GM23338 (cell line): Measurements from ENCODE around the gene PCNX1.

Experiments
- CREB1 ChIP-seq: fragments of 250-450 bp; sonication (Bioruptor Pico); IDR thresholded peaks from 2 replicates; pipeline ENCODE4 v1.5.0; 2020; ENCODE audit warnings: low read depth, mild to moderate bottlenecking, moderate library complexity
- POLR2AphosphoS5 ChIP-seq: IDR thresholded peaks from 2 replicates; pipeline ENCODE4 v1.6.1; 2016; ENCODE audit warnings: antibody characterized with exemption, low read depth
- TF ChIP-seq, protein P1 (sequence below), 2 experiments: fragments of 200-600 bp in 1 of 2; sonication (generic) in 1 of 2; conservative IDR thresholded peaks; 2 replicates each; pipeline versions ENCODE4 v1.5.1 to v1.6.1; 2016 to 2017; ENCODE audit warnings: antibody characterized with exemption in 2 of 2, low read depth in 2 of 2, mild to moderate bottlenecking in 2 of 2, moderate library complexity in 1 of 2

DNA sequence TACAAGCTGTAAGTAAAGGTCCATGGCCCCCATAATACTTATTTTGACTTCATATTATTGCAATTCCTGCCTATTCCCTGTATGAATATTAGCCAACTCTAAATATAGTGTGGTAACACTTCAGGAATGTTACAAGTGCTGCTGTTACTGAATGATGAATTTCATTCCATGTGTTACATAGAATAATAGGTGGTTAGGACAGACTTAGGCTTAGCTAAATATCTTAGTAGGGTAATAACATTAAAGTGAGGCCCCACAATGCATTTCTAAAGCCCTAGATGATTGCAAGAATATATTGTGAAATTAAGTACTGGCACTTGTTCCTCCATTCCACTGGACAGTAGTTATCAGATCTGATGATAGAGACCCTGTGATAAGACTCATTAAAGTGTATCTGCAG is 182.7 kb downstream of the PCNX1 start:
- TF ChIP-seq, protein P1, sequence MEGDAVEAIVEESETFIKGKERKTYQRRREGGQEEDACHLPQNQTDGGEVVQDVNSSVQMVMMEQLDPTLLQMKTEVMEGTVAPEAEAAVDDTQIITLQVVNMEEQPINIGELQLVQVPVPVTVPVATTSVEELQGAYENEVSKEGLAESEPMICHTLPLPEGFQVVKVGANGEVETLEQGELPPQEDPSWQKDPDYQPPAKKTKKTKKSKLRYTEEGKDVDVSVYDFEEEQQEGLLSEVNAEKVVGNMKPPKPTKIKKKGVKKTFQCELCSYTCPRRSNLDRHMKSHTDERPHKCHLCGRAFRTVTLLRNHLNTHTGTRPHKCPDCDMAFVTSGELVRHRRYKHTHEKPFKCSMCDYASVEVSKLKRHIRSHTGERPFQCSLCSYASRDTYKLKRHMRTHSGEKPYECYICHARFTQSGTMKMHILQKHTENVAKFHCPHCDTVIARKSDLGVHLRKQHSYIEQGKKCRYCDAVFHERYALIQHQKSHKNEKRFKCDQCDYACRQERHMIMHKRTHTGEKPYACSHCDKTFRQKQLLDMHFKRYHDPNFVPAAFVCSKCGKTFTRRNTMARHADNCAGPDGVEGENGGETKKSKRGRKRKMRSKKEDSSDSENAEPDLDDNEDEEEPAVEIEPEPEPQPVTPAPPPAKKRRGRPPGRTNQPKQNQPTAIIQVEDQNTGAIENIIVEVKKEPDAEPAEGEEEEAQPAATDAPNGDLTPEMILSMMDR (conservative IDR thresholded peaks at IDR 0.05; ENCODE audit: low read depth in 2 of 2) = no peak
- no peak for TF ChIP-seq POLR2AphosphoS5
- no peak for TF ChIP-seq CREB1 (CRISPR knock-in tag)
